T-cell (primary cell): ENCODE measurements around the gene HASPIN. TPM values are rescaled to one million over a fixed set of nuclear protein-coding genes. Genes with fewer than 3 reads are reported as not detected.
A peak's percentile ranks its signal among the peaks of the same experiment; 100 is the strongest.

Experiments used
- ATAC-seq, 4 experiments: fragments of 200-7000 bp in 3 of 4; fragments of 150-1000 bp in 1 of 4; cut with Tn5 transposase; replicated peaks in 1 of 4; 1 replicate in 3 of 4; 2 replicates in 1 of 4; pipeline ENCODE4 v1.10.0; 2021; ENCODE audit warnings: moderate library complexity in 3 of 4, mild to moderate bottlenecking in 2 of 4, moderate number of reproducible peaks in 1 of 4
- CTCF ChIA-PET, 2 donors: fragments of 300-600 bp; sonication (Branson Sonifier 250); formaldehyde crosslinking; loops; one replicate each; lab custom pipeline; 2022; ENCODE audit warnings: antibody characterized with exemption in 2 of 2; lab: Charles Lee
- POLR2A ChIA-PET, 2 donors: fragments of 300-600 bp; sonication (Branson Sonifier 250); formaldehyde crosslinking; loops; one replicate each; lab custom pipeline; 2022; ENCODE audit warnings: antibody characterized with exemption in 2 of 2; lab: Charles Lee
- DNase-seq, 35 experiments: peaks; one replicate each; pipeline versions ENCODE4 v3.0.0 to v3.0.0-alpha.2; 2013 to 2023
- H3K27ac ChIP-seq: one replicate; pipeline ENCODE4 v1.5.1; 2013; ENCODE audit warnings: low read length
- H3K27me3 ChIP-seq, 2 experiments: replicated peaks in 1 of 2; 1 replicate in 1 of 2; 2 replicates in 1 of 2; pipeline versions ENCODE4 v1.6.1 to v1.7.0; 2013; ENCODE audit warnings: low read length in 1 of 2, mixed read lengths in 1 of 2; ENCODE audit not compliant: control insufficient read depth in 2 of 2, insufficient read depth in 2 of 2; ENCODE audit errors: extremely low read depth in 1 of 2
- H3K36me3 ChIP-seq, 2 donors: 1 replicate in 1 of 2; 2 replicates in 1 of 2; pipeline versions ENCODE4 v1.6.1 to v1.7.0; 2013; ENCODE audit warnings: low read length in 1 of 2; ENCODE audit not compliant: control insufficient read depth in 2 of 2, insufficient read depth in 1 of 2; ENCODE audit errors: extremely low read depth in 1 of 2
- H3K4me1 ChIP-seq, 2 experiments: 1 replicate in 1 of 2; 2 replicates in 1 of 2; pipeline versions ENCODE4 v1.6.1 to v1.7.0; 2013; ENCODE audit warnings: low read length in 2 of 2, mixed read lengths in 1 of 2; ENCODE audit not compliant: insufficient read depth in 2 of 2, control insufficient read depth in 1 of 2; ENCODE audit errors: extremely low read depth in 1 of 2
- H3K4me3 ChIP-seq, 2 donors: 1 replicate in 1 of 2; 2 replicates in 1 of 2; pipeline versions ENCODE4 v1.5.1 to v1.7.0; 2013; ENCODE audit warnings: mild to moderate bottlenecking in 2 of 2, low read length in 1 of 2, moderate library complexity in 1 of 2; ENCODE audit not compliant: control insufficient read depth in 1 of 2; ENCODE audit errors: extremely low read depth in 1 of 2
- H3K9me3 ChIP-seq: 2 replicates; pipeline ENCODE4 v1.7.0; 2013
- H3K27ac Mint-ChIP-seq, 2 donors: one replicate each; pipeline ENCODE4 v1.8.0; 2020 to 2021; ENCODE audit warnings: mild to moderate bottlenecking in 2 of 2, mixed read lengths in 2 of 2
- H3K27me3 Mint-ChIP-seq, 2 donors: one replicate each; pipeline ENCODE4 v1.8.0; 2021 to 2022; ENCODE audit warnings: mixed read lengths in 2 of 2
- H3K36me3 Mint-ChIP-seq: one replicate; pipeline ENCODE4 v1.8.0; 2021; ENCODE audit warnings: mixed read lengths
- H3K4me1 Mint-ChIP-seq, 3 donors: one replicate each; pipeline ENCODE4 v1.8.0; 2020 to 2022; ENCODE audit warnings: mixed read lengths in 3 of 3, mild to moderate bottlenecking in 1 of 3
- H3K4me3 Mint-ChIP-seq, 3 donors: one replicate each; pipeline ENCODE4 v1.8.0; 2020 to 2022; ENCODE audit warnings: mild to moderate bottlenecking in 3 of 3, mixed read lengths in 3 of 3, moderate library complexity in 3 of 3
- H3K9me3 Mint-ChIP-seq, 3 donors: one replicate each; pipeline ENCODE4 v1.8.0; 2020 to 2022; ENCODE audit warnings: mixed read lengths in 3 of 3
- whole genome bisulfite sequencing: methylation state at CpG from one replicate; pipeline ENCODE4 v1.1.5; 2013; ENCODE audit warnings: missing lambda C conversion rate; ENCODE audit not compliant: insufficient coverage; 5-methylcytosine and 5-hydroxymethylcytosine counted together
- total RNA-seq, 35 experiments: library from RNA in 6 of 35; stranded (reverse) in 6 of 35; fragments of 120-200 nt in 1 of 35; gene quantifications; one replicate each; pipeline versions ENCODE4 v1.2.1 to v1.2.4 and lab custom pipeline; 2013 to 2026

HASPIN gene
- total RNA-seq (1 to 10 TPM in 1 of 5 donors, under 1 TPM in 4; 0.33 to 1.0 (median 0.68) TPM), total RNA-seq (lab: John Stamatoyannopoulos, UW) (0.25 to 19.4 (median 0.72) reads per million in 29 experiments)
- 0.28 TPM for total RNA-seq (2013)

DNA sequence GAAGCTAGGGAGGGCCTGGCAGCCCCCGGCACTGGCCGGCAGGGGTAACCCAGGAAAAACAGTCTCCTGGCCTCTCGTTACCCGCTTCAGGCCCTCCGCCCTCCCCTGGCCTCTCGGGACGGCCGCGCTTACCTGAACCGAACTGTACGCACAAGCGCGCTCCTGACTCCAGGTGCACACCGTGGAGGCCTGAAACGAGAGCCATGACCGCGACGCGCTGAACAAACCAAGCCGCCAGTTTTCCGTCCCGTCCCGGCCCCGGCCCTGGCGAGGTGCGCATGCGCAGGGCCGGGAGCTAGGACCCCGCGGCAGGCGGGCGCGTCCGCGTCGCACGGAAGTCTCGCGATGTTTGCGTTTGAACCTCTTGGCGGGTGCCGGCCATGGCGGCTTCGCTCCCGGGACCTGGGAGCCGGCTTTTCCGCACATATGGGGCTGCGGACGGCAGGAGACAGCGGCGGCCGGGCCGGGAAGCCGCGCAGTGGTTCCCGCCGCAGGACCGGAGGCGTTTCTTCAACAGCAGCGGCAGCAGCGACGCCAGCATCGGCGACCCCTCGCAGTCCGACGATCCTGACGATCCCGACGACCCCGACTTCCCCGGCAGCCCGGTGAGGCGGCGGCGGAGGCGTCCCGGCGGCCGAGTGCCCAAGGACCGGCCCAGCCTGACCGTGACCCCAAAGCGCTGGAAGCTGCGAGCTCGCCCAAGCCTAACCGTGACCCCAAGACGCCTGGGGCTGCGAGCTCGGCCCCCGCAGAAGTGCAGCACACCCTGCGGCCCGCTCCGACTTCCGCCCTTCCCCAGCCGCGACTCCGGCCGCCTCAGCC is at the start of gene HASPIN:
TSS of gene HASPIN (plus strand) at position 348 of the 822 bp plus-strand sequence. CDS start at position 381, 33 bp downstream.
- CTCF ChIA-PET: interaction anchor here (0.5 to 1.7 kb wide), 7 partner anchors 9 to 896 kb away, joined by 3 to 7 read pairs (median 3); partner anchors contain the start of genes CTNS (in 1 of the 2) and SHPK (in 1 of the 2)

GRCh38 chr17:3675886-3676285 is 47.8 kb upstream of the HASPIN start:
- ChIA-PET CTCF (interaction anchor here (0.5 to 0.7 kb wide), 3 partner anchors 39 to 400 kb away, joined by 3 to 7 read pairs (median 4); partner anchors contain the start of gene CTNS (in 1 of the 2)), POLR2A (no interaction called here)
- Histone ChIP-seq H3K4me3 (no peak overlapping the region), H3K27ac (no peak overlapping the region), H3K27me3 (no peaks in the 10 kb centered on the region), H3K9me3 (no peaks in the 10 kb centered on the region), H3K4me1 (peaks cover 0 to 5% of the 10 kb centered on the region in 2 experiments), H3K36me3 (peaks cover 12 to 21% of the 10 kb centered on the region in 2 donors)
- H3K27me3 Mint-ChIP-seq: no peaks in the 10 kb centered on the region
- no peaks in the 10 kb centered on the region for H3K9me3 Mint-ChIP-seq
- H3K36me3 Mint-ChIP-seq: peaks cover 4% of the 10 kb centered on the region
- ATAC-seq (no peak), DNase-seq (no peak)
- peaks cover 0 to 8% (median 6%) of the 10 kb centered on the region in 3 donors for H3K4me1 Mint-ChIP-seq
- 97% methylated on average over 4 of the region's 11 CpGs for WGBS
- H3K27ac Mint-ChIP-seq: peak overlapping the region; percentile 39 to 70
- no peak overlapping the region for H3K4me3 Mint-ChIP-seq

More for the DNA sequence above, at the start of gene HASPIN:
- no peaks in the 10 kb centered on the region for H3K9me3 ChIP-seq
- H3K27ac ChIP-seq: peak within 1 kb of the TSS; percentile 56
- H3K4me1 ChIP-seq: peaks cover 15 to 36% of the 10 kb centered on the region in 2 experiments
- DNase-seq: peak; percentile 78 to 97 (median 87)
- Mint-ChIP-seq H3K4me1 (peaks cover 35 to 45% (median 38%) of the 10 kb centered on the region in 3 donors), H3K27me3 (no peaks in the 10 kb centered on the region), H3K9me3 (no peaks in the 10 kb centered on the region), H3K4me3 (peak within 1 kb of the TSS; percentile 76 to 93 (median 91)), H3K27ac (peak within 1 kb of the TSS; percentile 79 to 93), H3K36me3 (peaks cover 8% of the 10 kb centered on the region)
- peak; percentile 89 to 94 (median 94) for ATAC-seq
- H3K36me3 ChIP-seq: peaks cover 0 to 3% of the 10 kb centered on the region in 2 donors
- under 1% methylated on average over 98 of the region's 98 CpGs for WGBS
- peak within 1 kb of the TSS; percentile 88 to 93 for H3K4me3 ChIP-seq
- H3K27me3 ChIP-seq: no peaks in the 10 kb centered on the region
- POLR2A ChIA-PET: interaction anchor here in 1 of 2 donors (0.5 kb wide), 1 partner anchor 73 kb away, joined by 7 read pairs; no protein-coding TSS in a partner anchor

- H3K36me3 ChIP-seq: peaks cover 12 to 13% of the 10 kb centered on the region in 2 donors
- H3K4me1 Mint-ChIP-seq: peaks cover 10 to 18% (median 16%) of the 10 kb centered on the region in 3 donors
Observed at GRCh38 chr17:3678095-3678820, 45.4 kb upstream of the HASPIN start.

DNA sequence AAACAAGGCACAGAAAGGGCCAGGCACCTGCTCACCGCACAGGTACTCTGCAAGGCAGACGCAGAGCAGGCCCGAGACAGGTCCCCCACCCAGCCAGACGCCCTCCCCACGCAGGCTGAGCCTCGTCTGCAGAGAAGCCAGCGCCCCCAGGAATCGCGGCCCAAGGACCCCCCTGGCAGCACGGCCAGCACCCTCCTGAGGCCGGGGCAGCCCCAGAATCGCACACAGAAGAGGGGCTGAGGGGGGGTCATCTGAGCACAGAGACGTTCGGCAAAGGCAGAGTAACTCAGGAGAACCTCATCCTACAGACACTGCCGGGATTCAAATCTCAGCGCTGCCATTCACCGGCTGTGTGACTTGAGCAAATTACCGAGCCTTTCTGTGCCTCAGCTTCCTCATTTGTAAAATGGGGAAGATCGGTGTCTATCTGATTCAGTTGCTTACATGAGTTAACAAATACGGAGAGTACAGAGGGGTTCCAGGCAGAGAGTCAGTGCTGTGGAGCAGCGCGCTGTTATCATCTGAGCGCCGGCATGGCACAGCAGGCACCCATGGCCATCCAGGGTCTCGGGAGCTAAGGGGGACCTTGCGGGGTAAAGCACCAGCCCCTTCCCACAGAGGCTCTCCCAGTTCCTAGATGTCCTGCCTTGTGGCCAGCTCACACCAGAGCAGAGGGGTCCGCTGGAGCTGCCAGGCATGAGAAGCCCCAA is 44.7 kb upstream of the HASPIN start:
- H3K4me3 ChIP-seq: no peak overlapping the region
- ChIA-PET POLR2A (no interaction called here), CTCF (no interaction called here)
- H3K4me1 Mint-ChIP-seq: peaks cover 12 to 19% (median 17%) of the 10 kb centered on the region in 3 donors
- H3K4me1 ChIP-seq: peaks cover 0 to 19% of the 10 kb centered on the region in 2 experiments
- H3K36me3 Mint-ChIP-seq: peaks cover 4% of the 10 kb centered on the region
- DNase-seq (no peak), ATAC-seq (no peak)
- 93% methylated on average over 17 of the region's 27 CpGs for WGBS
- H3K27me3 ChIP-seq: no peaks in the 10 kb centered on the region
- H3K27ac Mint-ChIP-seq: peak overlapping the region in 1 of 2 donors; percentile 34
- no peaks in the 10 kb centered on the region for H3K9me3 Mint-ChIP-seq
- H3K4me3 Mint-ChIP-seq: no peak overlapping the region
- no peaks in the 10 kb centered on the region for H3K27me3 Mint-ChIP-seq
- H3K9me3 ChIP-seq: no peaks in the 10 kb centered on the region
- H3K27ac ChIP-seq: no peak overlapping the region
- H3K36me3 ChIP-seq: peaks cover 13% of the 10 kb centered on the region in 2 donors

More at GRCh38 chr17:3678095-3678820, 45.4 kb upstream of the HASPIN start:
- Mint-ChIP-seq H3K27me3 (no peaks in the 10 kb centered on the region), H3K4me3 (no peak overlapping the region), H3K36me3 (peaks cover 4% of the 10 kb centered on the region), H3K9me3 (no peaks in the 10 kb centered on the region), H3K27ac (peak overlapping the region in 1 of 2 donors; percentile 34)
- ChIA-PET POLR2A (no interaction called here), CTCF (no interaction called here)
- H3K4me3 ChIP-seq: no peak overlapping the region
- DNase-seq (no peak), ATAC-seq (no peak)
- no peak overlapping the region for H3K27ac ChIP-seq
- no peaks in the 10 kb centered on the region for H3K9me3 ChIP-seq
- 87% methylated on average over 15 of the region's 16 CpGs for WGBS
- no peaks in the 10 kb centered on the region for H3K27me3 ChIP-seq
- H3K4me1 ChIP-seq: peaks cover 0 to 17% of the 10 kb centered on the region in 2 experiments

DNA sequence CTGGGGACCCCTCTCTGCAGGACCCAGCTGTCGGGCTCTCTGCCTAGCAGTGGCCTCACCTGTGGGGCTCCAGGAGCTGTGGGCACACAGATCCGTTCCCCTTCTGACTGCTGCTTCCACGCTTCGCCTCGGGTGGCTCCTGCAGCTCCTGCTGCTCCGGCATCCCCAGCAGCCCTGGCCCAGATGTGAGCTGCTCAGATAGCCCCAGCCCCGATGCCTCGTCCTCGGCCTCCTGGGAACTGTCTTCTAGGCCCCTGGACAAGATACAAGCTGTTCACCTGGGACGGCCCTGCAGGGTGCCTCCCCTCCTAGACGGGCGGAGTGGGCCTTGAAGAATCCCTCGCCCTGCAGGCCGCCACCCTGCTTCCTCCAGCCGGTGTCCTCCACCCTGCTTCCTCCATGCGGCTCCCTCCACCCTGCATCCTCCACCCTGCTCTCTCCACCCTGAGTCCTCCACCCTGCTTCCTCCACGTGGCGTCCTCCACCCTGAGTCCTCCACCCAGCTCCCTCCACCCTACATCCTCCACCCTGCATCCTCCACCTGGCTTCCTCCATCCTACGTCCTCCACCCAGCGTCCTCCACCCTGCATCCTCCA is 44.1 kb upstream of the HASPIN start:
- peaks cover 13 to 15% of the 10 kb centered on the region in 2 donors for H3K36me3 ChIP-seq

More for the DNA sequence above, 44.1 kb upstream of the HASPIN start:
- ATAC-seq: no peak
- Histone ChIP-seq H3K4me1 (peaks cover 0 to 19% of the 10 kb centered on the region in 2 experiments), H3K27me3 (no peaks in the 10 kb centered on the region), H3K4me3 (no peak overlapping the region), H3K9me3 (no peaks in the 10 kb centered on the region), H3K27ac (no peak overlapping the region)
- Mint-ChIP-seq H3K4me1 (peaks cover 12 to 19% (median 17%) of the 10 kb centered on the region in 3 donors), H3K27me3 (no peaks in the 10 kb centered on the region), H3K27ac (no peak overlapping the region), H3K9me3 (no peaks in the 10 kb centered on the region), H3K4me3 (no peak overlapping the region), H3K36me3 (peaks cover 4% of the 10 kb centered on the region)
- ChIA-PET POLR2A (no interaction called here), CTCF (interaction anchor here in 1 of 2 donors (0.6 kb wide), 2 partner anchors 208 to 685 kb away, joined by 3 to 4 read pairs; no protein-coding TSS in a partner anchor)
- 65% methylated on average over 20 of the region's 20 CpGs for WGBS
- DNase-seq: no peak
